ENCODE data around the gene DDX51. TPM values are rescaled to one million over a fixed set of nuclear protein-coding genes. Genes with fewer than 3 reads are reported as not detected.

DDX51 gene
- total and polyA plus RNA-seq, 2 of the 13 experiments (the other 11 are each of a cell fraction or from before 2014, with no cell fraction given), result 10.1 TPM

- TF ChIP-seq DZIP1 (CRISPR knock-in tag; IDR thresholded peaks at IDR 0.05) (no peak), SMARCC2 (IDR thresholded peaks at IDR 0.05) (no peak), ZNF446 (CRISPR knock-in tag; IDR thresholded peaks at IDR 0.05) (no peak), DNMT1 (CRISPR knock-in tag; IDR thresholded peaks at IDR 0.05) (no peak), PBX3 (CRISPR knock-in tag; IDR thresholded peaks at IDR 0.05; ENCODE audit: borderline replicate concordance) (no peak)
Observed at GRCh38 chr12:132123970-132124765, 20.0 kb downstream of the DDX51 start (continued).

GRCh38 chr12:132121283-132121682, 22.8 kb downstream of the DDX51 start:
- Histone ChIP-seq H4K20me1 (ENCODE audit: insufficient read depth, low read length) (0 out of 2 replicates have a peak, but pooled peaks cover 2% of the 10 kb centered on the region), H3K27me3 (ENCODE audit: control insufficient read depth in 1 of 2, insufficient read depth in 2 of 2, low read length in 2 of 2) (no peaks in the 10 kb centered on the region), H3K79me2 (ENCODE audit: insufficient read depth, low read length) (no peaks in the 10 kb centered on the region), H2AFZ (ENCODE audit: low read length) (no peak overlapping the region), H3K4me3 (replicated peaks in 1 of 3; ENCODE audit: insufficient read depth in 1 of 3, low read depth in 2 of 3, low read length in 3 of 3) (no peak overlapping the region), H3K4me2 (ENCODE audit: low read depth, low read length) (no peak overlapping the region), H3K4me1 (ENCODE audit: insufficient read depth, low read length) (no peaks in the 10 kb centered on the region), H3K9me3 (ENCODE audit: low read length) (no peaks in the 10 kb centered on the region), H3K9ac (ENCODE audit: insufficient read depth, low read depth, low read length) (no peak overlapping the region), H3K36me3 (replicated peaks in 1 of 2; ENCODE audit: control insufficient read depth in 1 of 2, insufficient read depth in 2 of 2, low read length in 2 of 2) (peaks cover 17 to 50% of the 10 kb centered on the region in 2 experiments; a peak in 4 of 5 replicates), H3K27ac (ENCODE audit: extremely low read length, insufficient read depth, low read length) (no peak overlapping the region)
- FAIRE-seq (no peak), DNase-seq (ENCODE audit: low spot score) (no peak), ATAC-seq (no peak)
- CTCF ChIA-PET (ENCODE audit: low intra/inter-chr PET ratio, low total read pairs), result no interaction called here
- in situ Hi-C loops (cut with HindIII; ENCODE audit: extremely low pct_ligation_motif_present, low pct_unique_long_range_greater_than_20kb) (no loop called here), intact Hi-C loops (cut with micrococcal nuclease; ENCODE audit: unreplicated experiment) (no loop called here)
- TF ChIP-seq ZKSCAN5 (CRISPR knock-in tag; IDR thresholded peaks at IDR 0.05) (no peak), SP5 (CRISPR knock-in tag; IDR thresholded peaks at IDR 0.05; ENCODE audit: borderline replicate concordance, low read depth) (no peak), AGO2 (optimal IDR thresholded peaks at IDR 0.05; ENCODE audit: low read depth, low read length) (no peak), ELF1 (CRISPR knock-in tag; IDR thresholded peaks at IDR 0.05) (no peak), NFYC (CRISPR knock-in tag; IDR thresholded peaks at IDR 0.05) (no peak), YY1 (IDR thresholded peaks at IDR 0.05; ENCODE audit: insufficient read depth, insufficient replicate concordance, low read depth, low read length) (no peak), NR1H2 (CRISPR knock-in tag; IDR thresholded peaks at IDR 0.05; ENCODE audit: borderline replicate concordance, low read depth) (no peak), MBD4 (IDR thresholded peaks at IDR 0.05; ENCODE audit: borderline replicate concordance, low read length) (no peak), ZKSCAN1 (IDR thresholded peaks at IDR 0.05; ENCODE audit: low read length) (no peak)
- TF ChIP-seq, protein P1, sequence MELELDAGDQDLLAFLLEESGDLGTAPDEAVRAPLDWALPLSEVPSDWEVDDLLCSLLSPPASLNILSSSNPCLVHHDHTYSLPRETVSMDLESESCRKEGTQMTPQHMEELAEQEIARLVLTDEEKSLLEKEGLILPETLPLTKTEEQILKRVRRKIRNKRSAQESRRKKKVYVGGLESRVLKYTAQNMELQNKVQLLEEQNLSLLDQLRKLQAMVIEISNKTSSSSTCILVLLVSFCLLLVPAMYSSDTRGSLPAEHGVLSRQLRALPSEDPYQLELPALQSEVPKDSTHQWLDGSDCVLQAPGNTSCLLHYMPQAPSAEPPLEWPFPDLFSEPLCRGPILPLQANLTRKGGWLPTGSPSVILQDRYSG (CRISPR knock-in tag; IDR thresholded peaks at IDR 0.05), result no peak
- no TSS peak for BruUV-seq (replicated peaks)
- POLR2A ChIA-PET, result interaction anchor here (0.5 kb wide), 1 partner anchor 12 kb away, joined by 3 read pairs; no protein-coding TSS in a partner anchor
- over 99% methylated on average over 14 of the region's 14 CpGs for WGBS (ENCODE audit: low lambda C conversion rate)
